Fibroblast of skin of right quadriceps (primary cell): Measurements from ENCODE around the gene ANGPTL4.
A peak's percentile ranks its signal among the peaks of the same experiment; 100 is the strongest.

Source experiments
- DNase-seq: peaks from one replicate; pipeline ENCODE4 v3.0.0-alpha.2; 2013

The ANGPTL4 gene

GRCh38 chr19:8421484-8422461, 57.8 kb downstream of the ANGPTL4 start:
- DNase-seq: no peak

- peak; percentile 94 for DNase-seq
These were observed 59.9 kb downstream of the ANGPTL4 start for GRCh38 chr19:8423817-8424223.
